ENCODE results near the gene CRB1.

Gene CRB1

GRCh38 chr1:197451381-197451780 lies 183.3 kb downstream of the CRB1 start:
- no peak for DNase-seq (ENCODE audit: extremely low read depth, insufficient read length)

GRCh38 chr1:197453376-197454058 lies 185.5 kb downstream of the CRB1 start:
- no peak for TF ChIP-seq CTCF (IDR thresholded peaks at IDR 0.05; ENCODE audit: insufficient read depth, low read length, poor library complexity, severe bottlenecking)
- no peak for DNase-seq (ENCODE audit: extremely low read depth, insufficient read length)
- no peak overlapping the region for H3K4me3 ChIP-seq (replicated peaks; ENCODE audit: low read depth, low read length)

More at GRCh38 chr1:197451381-197451780, 183.3 kb downstream of the CRB1 start:
- H3K4me3 ChIP-seq (replicated peaks; ENCODE audit: low read depth, low read length): no peak overlapping the region
- H3K27me3 ChIP-seq (replicated peaks; ENCODE audit: control insufficient read depth, insufficient read depth, low read length): no peaks in the 10 kb centered on the region
- H3K36me3 ChIP-seq (ENCODE audit: control insufficient read depth, insufficient read depth, low read length): no peaks in the 10 kb centered on the region
- no peak for TF ChIP-seq CTCF (IDR thresholded peaks at IDR 0.05; ENCODE audit: insufficient read depth, low read length, poor library complexity, severe bottlenecking)

GRCh38 chr1:197462539-197462938 lies 194.5 kb downstream of the CRB1 start:
- no peak for DNase-seq (ENCODE audit: extremely low read depth, insufficient read length)
- H3K27me3 ChIP-seq (replicated peaks; ENCODE audit: control insufficient read depth, insufficient read depth, low read length): no peaks in the 10 kb centered on the region
- TF ChIP-seq CTCF (IDR thresholded peaks at IDR 0.05; ENCODE audit: insufficient read depth, low read length, poor library complexity, severe bottlenecking): no peak
- no peaks in the 10 kb centered on the region for H3K36me3 ChIP-seq (ENCODE audit: control insufficient read depth, insufficient read depth, low read length)
- H3K4me3 ChIP-seq (replicated peaks; ENCODE audit: low read depth, low read length): no peak overlapping the region

More at GRCh38 chr1:197453376-197454058, 185.5 kb downstream of the CRB1 start:
- no peaks in the 10 kb centered on the region for H3K36me3 ChIP-seq (ENCODE audit: control insufficient read depth, insufficient read depth, low read length)
- no peaks in the 10 kb centered on the region for H3K27me3 ChIP-seq (replicated peaks; ENCODE audit: control insufficient read depth, insufficient read depth, low read length)

- Histone ChIP-seq H3K27me3 (replicated peaks; ENCODE audit: control insufficient read depth, insufficient read depth, low read length) (no peaks in the 10 kb centered on the region), H3K4me3 (replicated peaks; ENCODE audit: low read depth, low read length) (no peak overlapping the region), H3K36me3 (ENCODE audit: control insufficient read depth, insufficient read depth, low read length) (no peaks in the 10 kb centered on the region)
- TF ChIP-seq CTCF (IDR thresholded peaks at IDR 0.05; ENCODE audit: insufficient read depth, low read length, poor library complexity, severe bottlenecking): no peak
- no peak for DNase-seq (ENCODE audit: extremely low read depth, insufficient read length)
Measured at GRCh38 chr1:197463142-197463541, 195.1 kb downstream of the CRB1 start.

- H3K27me3 ChIP-seq (replicated peaks; ENCODE audit: control insufficient read depth, insufficient read depth, low read length): no peaks in the 10 kb centered on the region
- DNase-seq (ENCODE audit: extremely low read depth, insufficient read length): no peak
- H3K36me3 ChIP-seq (ENCODE audit: control insufficient read depth, insufficient read depth, low read length): no peaks in the 10 kb centered on the region
- no peak overlapping the region for H3K4me3 ChIP-seq (replicated peaks; ENCODE audit: low read depth, low read length)
- no peak for TF ChIP-seq CTCF (IDR thresholded peaks at IDR 0.05; ENCODE audit: insufficient read depth, low read length, poor library complexity, severe bottlenecking)
Measured at GRCh38 chr1:197464044-197464443, 196.0 kb downstream of the CRB1 start.

Data from GM06990 (cell line).